ENCODE data around the gene IL12RB2.

The IL12RB2 gene

DNA sequence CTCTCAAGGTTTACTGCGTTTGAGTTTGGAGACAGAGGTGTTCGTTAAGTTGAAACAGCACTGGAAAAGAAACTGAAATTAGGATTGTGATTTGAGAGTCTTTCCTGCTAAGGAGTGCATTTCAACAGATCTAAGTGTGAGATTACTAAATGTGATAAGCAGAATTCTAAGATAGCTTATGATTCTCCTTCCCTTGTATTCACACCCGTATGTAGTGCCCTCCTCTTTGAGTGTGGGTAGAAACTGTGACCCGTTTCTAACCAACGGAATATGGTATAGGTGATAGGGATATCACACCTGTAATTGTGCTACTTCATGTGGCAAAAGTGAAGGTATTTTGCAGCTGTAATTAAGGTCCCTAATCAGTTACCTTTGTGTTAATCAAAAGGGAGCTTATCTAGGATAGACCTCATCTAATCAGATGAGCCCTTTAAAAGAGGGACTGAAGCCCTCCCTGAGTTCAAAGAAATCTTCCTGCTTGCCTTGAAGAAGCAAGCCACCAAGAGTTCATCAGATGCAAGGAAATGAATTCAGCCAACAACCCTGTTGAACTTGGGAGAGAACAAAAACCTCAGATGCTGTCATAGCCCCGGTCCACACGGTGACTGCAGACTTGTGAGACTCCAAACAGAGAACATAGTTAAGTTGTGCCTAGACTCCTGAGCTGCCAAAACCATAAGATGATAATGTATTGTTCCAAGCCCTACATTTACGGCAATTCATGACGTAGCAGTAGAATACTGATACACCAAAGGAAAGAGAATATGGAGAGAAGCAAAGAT lies 12.6 kb upstream of the IL12RB2 start:
- TF ChIP-seq, protein P1, sequence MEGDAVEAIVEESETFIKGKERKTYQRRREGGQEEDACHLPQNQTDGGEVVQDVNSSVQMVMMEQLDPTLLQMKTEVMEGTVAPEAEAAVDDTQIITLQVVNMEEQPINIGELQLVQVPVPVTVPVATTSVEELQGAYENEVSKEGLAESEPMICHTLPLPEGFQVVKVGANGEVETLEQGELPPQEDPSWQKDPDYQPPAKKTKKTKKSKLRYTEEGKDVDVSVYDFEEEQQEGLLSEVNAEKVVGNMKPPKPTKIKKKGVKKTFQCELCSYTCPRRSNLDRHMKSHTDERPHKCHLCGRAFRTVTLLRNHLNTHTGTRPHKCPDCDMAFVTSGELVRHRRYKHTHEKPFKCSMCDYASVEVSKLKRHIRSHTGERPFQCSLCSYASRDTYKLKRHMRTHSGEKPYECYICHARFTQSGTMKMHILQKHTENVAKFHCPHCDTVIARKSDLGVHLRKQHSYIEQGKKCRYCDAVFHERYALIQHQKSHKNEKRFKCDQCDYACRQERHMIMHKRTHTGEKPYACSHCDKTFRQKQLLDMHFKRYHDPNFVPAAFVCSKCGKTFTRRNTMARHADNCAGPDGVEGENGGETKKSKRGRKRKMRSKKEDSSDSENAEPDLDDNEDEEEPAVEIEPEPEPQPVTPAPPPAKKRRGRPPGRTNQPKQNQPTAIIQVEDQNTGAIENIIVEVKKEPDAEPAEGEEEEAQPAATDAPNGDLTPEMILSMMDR (conservative IDR thresholded peaks at IDR 0.05), result no peak
- no peak overlapping the region for H3K27ac ChIP-seq

DNA sequence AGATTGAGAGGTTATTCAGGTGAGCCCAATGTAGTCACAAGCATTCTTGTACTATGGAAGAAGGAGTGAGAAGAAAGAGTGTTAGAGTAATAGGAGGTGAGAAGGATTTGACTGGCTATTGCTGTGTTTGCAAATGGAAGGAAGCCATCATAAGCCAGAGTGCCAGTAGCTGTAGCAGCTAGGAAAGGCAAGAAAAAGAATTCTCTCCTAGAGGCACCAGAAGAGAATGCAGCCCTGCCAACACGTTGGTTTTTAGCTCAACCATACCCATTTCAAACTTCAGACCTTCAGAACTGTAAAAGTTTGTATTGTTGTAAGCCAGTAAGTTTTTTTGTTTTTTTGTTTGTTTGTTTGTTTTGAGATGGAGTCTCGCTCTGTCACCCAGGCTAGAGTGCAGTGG lies 8.9 kb upstream of the IL12RB2 start:
- no peak overlapping the region for H3K27ac ChIP-seq
- TF ChIP-seq, protein P1 (conservative IDR thresholded peaks at IDR 0.05), result no peak; the same call in 1 of the 2 replicates

DNA sequence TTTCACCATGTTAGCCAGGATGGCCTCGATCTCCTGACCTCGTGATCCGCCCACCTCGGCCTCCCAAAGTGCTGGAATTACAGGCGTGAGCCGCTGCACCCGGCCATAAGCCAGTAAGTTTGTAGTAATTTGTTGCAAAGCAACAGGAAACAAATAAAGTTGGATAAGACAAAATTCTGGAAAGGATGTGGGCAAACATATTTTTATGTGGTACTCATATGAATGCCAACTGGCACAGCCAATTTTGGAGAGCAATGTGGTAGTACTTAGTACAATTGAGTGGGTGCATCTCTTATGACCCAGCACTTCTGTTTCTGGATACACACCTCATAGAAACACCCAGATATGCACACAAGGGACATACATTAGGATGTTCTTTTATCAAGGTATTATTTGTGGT lies 8.4 kb upstream of the IL12RB2 start:
- H3K27ac ChIP-seq, result no peak overlapping the region
- TF ChIP-seq, protein P1 (conservative IDR thresholded peaks at IDR 0.05), result no peak

DNA sequence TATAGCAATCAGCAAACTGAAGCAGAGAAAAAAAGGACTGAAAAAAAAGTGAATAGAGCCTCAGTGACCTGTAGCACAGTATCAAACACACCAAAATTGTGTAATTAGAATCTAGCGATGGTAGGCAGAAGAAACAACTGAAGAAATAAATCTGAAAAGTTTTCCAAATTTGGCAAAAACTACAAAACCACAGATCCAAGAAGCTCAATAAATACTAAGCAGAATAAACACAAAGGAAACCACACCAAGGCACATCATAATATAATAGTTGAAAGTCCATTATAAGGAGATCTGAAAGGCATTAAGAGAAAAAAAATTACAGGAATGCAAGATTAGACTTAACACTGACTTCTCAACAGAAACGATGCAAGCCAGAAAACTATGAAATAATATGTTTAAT lies 7.1 kb upstream of the IL12RB2 start:
- no peak overlapping the region for H3K27ac ChIP-seq
- TF ChIP-seq, protein P1 (conservative IDR thresholded peaks at IDR 0.05), result no peak

DNA sequence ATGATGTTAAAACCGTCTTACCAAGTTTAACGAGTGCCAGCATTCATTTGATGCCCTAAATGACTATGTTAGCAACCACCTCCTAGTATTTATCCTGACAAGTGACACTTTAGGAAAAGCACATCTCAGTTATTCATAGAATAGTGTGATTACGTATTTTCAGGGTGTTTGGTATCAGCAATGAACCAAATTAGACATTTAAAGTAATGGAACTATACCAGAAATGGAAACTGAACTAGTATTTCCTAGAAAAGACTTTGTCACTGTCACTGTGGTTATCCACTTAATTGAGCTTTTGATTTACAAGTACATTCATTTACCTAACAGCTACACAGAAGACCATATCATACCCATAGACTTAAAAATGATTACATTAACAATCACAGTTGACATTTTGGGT lies 3.6 kb upstream of the IL12RB2 start:
- TF ChIP-seq, protein P1 (conservative IDR thresholded peaks at IDR 0.05), result no peak
- no peak overlapping the region for H3K27ac ChIP-seq

DNA sequence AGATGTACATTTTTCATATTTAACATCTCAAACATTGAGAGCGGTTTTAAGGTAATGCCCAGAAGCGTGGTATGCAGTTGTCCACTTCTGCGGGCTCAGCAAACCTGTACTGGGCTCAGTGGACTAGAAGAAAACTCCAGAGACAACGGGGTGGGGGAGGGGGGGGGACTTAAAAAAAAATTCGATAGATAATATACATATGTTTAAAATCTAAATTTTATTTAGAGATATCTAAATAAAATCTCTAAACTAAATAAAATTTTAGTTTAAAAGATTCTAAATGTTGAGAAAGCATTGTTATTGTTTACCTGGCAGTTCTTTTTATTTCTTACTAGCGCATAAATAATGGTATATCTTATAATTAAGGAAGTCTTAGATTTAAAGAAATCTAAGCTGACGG lies 1.1 kb upstream of the IL12RB2 start:
- TF ChIP-seq, protein P1 (conservative IDR thresholded peaks at IDR 0.05), result no peak
- no peak overlapping the region for H3K27ac ChIP-seq

DNA sequence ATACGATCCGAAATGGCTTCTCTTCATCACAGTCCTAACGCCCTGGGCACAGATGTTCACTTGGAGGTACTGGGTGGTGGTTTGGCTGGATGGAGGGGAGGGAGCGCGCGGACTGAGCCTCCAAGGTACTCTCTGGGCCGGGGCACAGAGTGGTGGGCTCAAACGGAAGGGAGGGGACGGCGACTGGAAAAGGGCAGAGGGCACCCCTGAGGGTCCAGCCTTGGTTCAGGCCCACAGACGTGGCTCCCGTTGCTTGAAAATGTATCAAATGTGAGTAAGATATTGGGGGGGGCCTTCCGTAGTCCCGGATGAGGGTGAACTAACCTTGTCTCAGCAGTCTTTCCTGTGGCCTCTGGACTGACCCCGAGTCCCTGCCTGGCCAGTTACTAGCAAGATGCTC lies 463 bp downstream of the IL12RB2 start:
- TF ChIP-seq, protein P1 (conservative IDR thresholded peaks at IDR 0.05), result no peak
- H3K27ac ChIP-seq, result no peak overlapping the region
